DMS53 (cell line): ENCODE results near the gene MGST2.
"Not testable (repeated sequence)": the region's sequence is repeated elsewhere in the genome, so short reads cannot be mapped to it uniquely, and the experiment has no call there.

ENCODE experiments used
- DNase-seq: peaks from one replicate; lab custom pipeline; 2025; lab: John Stamatoyannopoulos, UW

Gene MGST2

GRCh38 chr4:139669890-139670289 lies 4.3 kb downstream of the MGST2 start:
- DNase-seq, result no peak

GRCh38 chr4:139670775-139671174 lies 5.2 kb downstream of the MGST2 start:
- DNase-seq, result no peak

- no peak for DNase-seq
Observed at GRCh38 chr4:139672215-139672614, 6.6 kb downstream of the MGST2 start.

GRCh38 chr4:139672732-139673131 lies 7.1 kb downstream of the MGST2 start:
- peak; percentile 8 for DNase-seq

GRCh38 chr4:139674875-139675550 lies 9.4 kb downstream of the MGST2 start:
- no peak for DNase-seq

- DNase-seq, result no peak
Observed at GRCh38 chr4:139675651-139676050, 10.0 kb downstream of the MGST2 start.

GRCh38 chr4:139676365-139676764 lies 10.7 kb downstream of the MGST2 start:
- DNase-seq, result no peak

- no peak for DNase-seq
Observed at GRCh38 chr4:139676913-139677585, 11.4 kb downstream of the MGST2 start.

- no peak for DNase-seq
Observed at GRCh38 chr4:139682309-139682708, 16.7 kb downstream of the MGST2 start.

- no peak for DNase-seq
Observed at GRCh38 chr4:139682741-139683151, 17.1 kb downstream of the MGST2 start.

- no peak for DNase-seq
Observed at GRCh38 chr4:139684351-139684750, 18.7 kb downstream of the MGST2 start.

GRCh38 chr4:139685180-139685579 lies 19.6 kb downstream of the MGST2 start:
- no peak for DNase-seq

- no peak for DNase-seq
Observed at GRCh38 chr4:139686130-139686529, 20.5 kb downstream of the MGST2 start.

- DNase-seq, result no peak
Observed at GRCh38 chr4:139686988-139687387, 21.4 kb downstream of the MGST2 start.

GRCh38 chr4:139689093-139689722 lies 23.6 kb downstream of the MGST2 start:
- no peak for DNase-seq

GRCh38 chr4:139690419-139690818 lies 24.8 kb downstream of the MGST2 start:
- no peak for DNase-seq

GRCh38 chr4:139692309-139693012 lies 26.8 kb downstream of the MGST2 start:
- DNase-seq, result no peak

- DNase-seq, result no peak
Observed at GRCh38 chr4:139694522-139695107, 29.0 kb downstream of the MGST2 start.

GRCh38 chr4:139696491-139696890 lies 30.9 kb downstream of the MGST2 start:
- DNase-seq, result no peak

- DNase-seq, result not testable (repeated sequence)
Observed at GRCh38 chr4:139698167-139698925, 32.7 kb downstream of the MGST2 start.

GRCh38 chr4:139700568-139700967 lies 34.9 kb downstream of the MGST2 start:
- no peak for DNase-seq
